BE2C (cell line): Measurements from ENCODE around the gene TMEM132C.

Source experiments
- DNase-seq: peaks from one replicate; pipeline ENCODE4 v3.0.0-alpha.2; 2020
- H3K27me3 ChIP-seq: fragments of 250-450 bp; sonication (Bioruptor Pico); 2 replicates; pipeline ENCODE4 v1.5.1; 2020; ENCODE audit warnings: mild to moderate bottlenecking
- H3K36me3 ChIP-seq: fragments of 250-450 bp; sonication (Bioruptor Pico); 2 replicates; pipeline ENCODE4 v1.5.1; 2020; ENCODE audit warnings: mild to moderate bottlenecking
- H3K4me1 ChIP-seq: fragments of 250-450 bp; sonication (Bioruptor Pico); 2 replicates; pipeline ENCODE4 v1.5.1; 2020
- H3K4me3 ChIP-seq: 2 replicates; pipeline ENCODE4 v1.5.1; 2011; ENCODE audit warnings: low read depth, low read length
- H3K9me3 ChIP-seq: fragments of 250-450 bp; sonication (Bioruptor Pico); 2 replicates; pipeline ENCODE4 v1.5.1; 2020
- TF ChIP-seq, protein P1 (sequence below): IDR thresholded peaks from 2 replicates; pipeline ENCODE4 v1.5.1; 2012; ENCODE audit warnings: mild to moderate bottlenecking, low read depth, low read length

The TMEM132C gene

GRCh38 chr12:128421375-128421774, 154.4 kb downstream of the TMEM132C start:
- Histone ChIP-seq H3K9me3 (no peaks in the 10 kb centered on the region; the same call in none of the 2 replicates), H3K36me3 (no peaks in the 10 kb centered on the region), H3K4me1 (no peaks in the 10 kb centered on the region), H3K4me3 (no peak overlapping the region), H3K27me3 (no peaks in the 10 kb centered on the region)
- TF ChIP-seq, protein P1, sequence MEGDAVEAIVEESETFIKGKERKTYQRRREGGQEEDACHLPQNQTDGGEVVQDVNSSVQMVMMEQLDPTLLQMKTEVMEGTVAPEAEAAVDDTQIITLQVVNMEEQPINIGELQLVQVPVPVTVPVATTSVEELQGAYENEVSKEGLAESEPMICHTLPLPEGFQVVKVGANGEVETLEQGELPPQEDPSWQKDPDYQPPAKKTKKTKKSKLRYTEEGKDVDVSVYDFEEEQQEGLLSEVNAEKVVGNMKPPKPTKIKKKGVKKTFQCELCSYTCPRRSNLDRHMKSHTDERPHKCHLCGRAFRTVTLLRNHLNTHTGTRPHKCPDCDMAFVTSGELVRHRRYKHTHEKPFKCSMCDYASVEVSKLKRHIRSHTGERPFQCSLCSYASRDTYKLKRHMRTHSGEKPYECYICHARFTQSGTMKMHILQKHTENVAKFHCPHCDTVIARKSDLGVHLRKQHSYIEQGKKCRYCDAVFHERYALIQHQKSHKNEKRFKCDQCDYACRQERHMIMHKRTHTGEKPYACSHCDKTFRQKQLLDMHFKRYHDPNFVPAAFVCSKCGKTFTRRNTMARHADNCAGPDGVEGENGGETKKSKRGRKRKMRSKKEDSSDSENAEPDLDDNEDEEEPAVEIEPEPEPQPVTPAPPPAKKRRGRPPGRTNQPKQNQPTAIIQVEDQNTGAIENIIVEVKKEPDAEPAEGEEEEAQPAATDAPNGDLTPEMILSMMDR: no peak
- DNase-seq: no peak

DNA sequence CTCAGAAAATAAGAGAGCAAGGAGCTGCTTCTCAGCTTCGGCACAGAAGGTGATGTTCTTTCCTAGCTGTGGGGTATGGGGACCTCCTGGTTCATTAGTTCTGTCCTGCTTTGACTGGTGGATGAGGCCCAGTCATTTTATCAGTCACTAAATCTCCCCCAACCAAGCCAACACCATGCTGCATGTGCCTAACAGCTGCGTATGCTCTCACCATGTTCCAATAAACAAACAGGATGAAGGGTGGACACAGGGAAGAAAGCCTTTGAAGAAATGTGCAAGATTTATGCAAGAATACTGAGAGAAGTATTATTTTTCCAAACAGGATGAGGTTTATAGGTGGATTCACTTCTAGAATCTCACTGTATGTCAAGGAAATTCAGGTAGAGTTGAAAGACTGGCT, 156.2 kb downstream of the TMEM132C start:
- DNase-seq: no peak
- TF ChIP-seq, protein P1: no peak
- Histone ChIP-seq H3K4me3 (no peak overlapping the region), H3K36me3 (no peaks in the 10 kb centered on the region), H3K27me3 (no peaks in the 10 kb centered on the region), H3K4me1 (no peaks in the 10 kb centered on the region), H3K9me3 (no peaks in the 10 kb centered on the region; the same call in none of the 2 replicates)

DNA sequence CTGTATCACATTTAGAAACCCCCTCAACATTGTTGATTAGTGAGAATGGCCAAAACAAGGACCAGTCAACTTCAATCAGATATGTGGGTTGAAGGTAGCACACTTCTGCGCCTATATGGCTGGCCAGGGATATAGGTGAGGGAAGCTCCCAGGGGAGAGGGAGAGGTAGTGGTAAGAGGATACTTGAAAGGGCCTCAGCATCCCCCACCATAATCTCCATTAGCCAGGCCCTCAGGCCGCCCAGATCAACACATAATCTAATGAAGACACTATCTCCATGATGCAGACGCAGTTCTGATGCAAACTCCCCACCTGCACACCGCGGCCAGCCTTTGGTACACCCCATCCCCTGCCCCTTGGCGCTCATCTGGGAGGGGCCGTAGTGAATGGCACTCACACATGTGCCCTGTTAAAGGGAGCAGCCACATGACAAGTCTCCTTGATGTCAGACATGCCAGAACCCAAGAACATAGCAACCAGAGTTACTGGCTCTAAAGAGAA, 158.0 kb downstream of the TMEM132C start:
- DNase-seq: no peak
- H3K36me3 ChIP-seq: no peaks in the 10 kb centered on the region
- H3K4me3 ChIP-seq: no peak overlapping the region
- TF ChIP-seq, protein P1: no peak
- H3K4me1 ChIP-seq: no peaks in the 10 kb centered on the region
- H3K27me3 ChIP-seq: no peaks in the 10 kb centered on the region
- H3K9me3 ChIP-seq: no peaks in the 10 kb centered on the region; the same call in none of the 2 replicates

DNA sequence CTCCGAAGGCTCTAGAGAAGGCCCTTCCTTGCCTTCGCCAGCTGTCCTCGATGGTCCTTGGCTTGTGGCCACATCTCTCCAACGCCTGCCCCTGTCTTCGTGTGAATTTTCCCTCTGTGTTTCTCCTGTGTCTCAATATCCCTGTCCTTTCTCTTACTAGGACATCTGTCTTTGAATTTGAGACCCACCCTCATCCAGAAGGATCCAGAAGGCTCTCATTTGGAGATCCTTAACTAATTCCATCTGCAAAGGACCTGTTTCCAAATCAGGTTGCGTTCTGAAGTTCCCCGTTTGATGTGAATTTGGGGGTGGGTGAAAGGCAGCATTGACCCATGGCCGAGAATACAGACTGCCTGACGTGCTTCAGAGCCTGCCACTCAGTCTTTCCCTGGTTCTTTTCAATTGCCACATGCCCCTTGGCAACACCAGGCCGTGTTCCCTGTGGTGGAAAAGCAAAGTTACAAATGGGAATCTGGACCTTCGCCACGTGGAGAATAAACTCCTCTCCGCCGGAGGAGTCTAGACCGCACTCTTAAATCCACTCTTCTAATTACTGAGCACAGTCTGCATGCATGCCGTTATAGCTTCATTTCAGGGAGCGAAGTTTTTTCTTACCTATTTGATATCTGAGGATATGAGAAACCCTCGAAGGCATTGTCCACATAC, 158.8 kb downstream of the TMEM132C start:
- DNase-seq: no peak
- Histone ChIP-seq H3K9me3 (no peaks in the 10 kb centered on the region; the same call in 1 of the 2 replicates), H3K36me3 (no peaks in the 10 kb centered on the region), H3K4me1 (no peaks in the 10 kb centered on the region), H3K27me3 (no peaks in the 10 kb centered on the region), H3K4me3 (no peak overlapping the region)
- TF ChIP-seq, protein P1: no peak

- H3K9me3 ChIP-seq: no peaks in the 10 kb centered on the region; the same call in 1 of the 2 replicates
- H3K4me3 ChIP-seq: no peak overlapping the region
- TF ChIP-seq, protein P1: no peak
- H3K4me1 ChIP-seq: no peaks in the 10 kb centered on the region
- H3K36me3 ChIP-seq: no peaks in the 10 kb centered on the region
- no peak for DNase-seq
- no peaks in the 10 kb centered on the region for H3K27me3 ChIP-seq
These were observed 159.5 kb downstream of the TMEM132C start for GRCh38 chr12:128426511-128426910.

GRCh38 chr12:128439796-128440195, 172.8 kb downstream of the TMEM132C start:
- no peaks in the 10 kb centered on the region for H3K4me1 ChIP-seq
- TF ChIP-seq, protein P1: no peak
- no peaks in the 10 kb centered on the region for H3K36me3 ChIP-seq
- DNase-seq: no peak
- H3K4me3 ChIP-seq: no peak overlapping the region
- no peaks in the 10 kb centered on the region for H3K9me3 ChIP-seq
- no peaks in the 10 kb centered on the region for H3K27me3 ChIP-seq
